Panc1 (cell line): ENCODE data around the gene VN1R5. TPM values are rescaled to one million over a fixed set of nuclear protein-coding genes. Genes with fewer than 3 reads are reported as not detected.

ENCODE experiments used
- ATAC-seq: fragments of 200-7000 bp; cut with Tn5 transposase; 2 replicates; pipeline ENCODE4 v1.9.1; 2020; ENCODE audit warnings: mild to moderate bottlenecking, moderate library complexity
- BruUV-seq: library from RNA; stranded (reverse); fragments of 400-500 nt; replicated peaks from 2 replicates; lab custom pipeline; 2021; lab: Mats Ljungman, UMichigan
- CTCF ChIA-PET: fragments of 300-600 bp; sonication (Branson Sonifier 250); formaldehyde crosslinking; loops from one replicate; lab custom pipeline; 2022; ENCODE audit warnings: antibody characterized with exemption; lab: Charles Lee
- POLR2A ChIA-PET: fragments of 300-600 bp; sonication (Branson Sonifier 250); formaldehyde crosslinking; loops from one replicate; lab custom pipeline; 2022; ENCODE audit warnings: antibody characterized with exemption; lab: Charles Lee
- DNase-seq: peaks from one replicate; pipeline ENCODE4 v3.0.0-alpha.2; 2010; ENCODE audit warnings: low read depth, low spot score
- H3K27ac ChIP-seq: 2 replicates; pipeline ENCODE4 v1.5.1; 2011; ENCODE audit warnings: mild to moderate bottlenecking, low read length, inconsistent platforms
- H3K27me3 ChIP-seq: fragments of 200-500 bp; sonication (Bioruptor generic); 2 replicates; pipeline ENCODE4 v1.6.0; 2014; ENCODE audit warnings: low read length, inconsistent platforms; ENCODE audit not compliant: control insufficient read depth, insufficient read depth
- H3K36me3 ChIP-seq: fragments of 200-500 bp; sonication (Bioruptor generic); 2 replicates; pipeline ENCODE4 v1.5.1; 2014; ENCODE audit warnings: inconsistent platforms, mild to moderate bottlenecking, low read length, moderate library complexity; ENCODE audit not compliant: control insufficient read depth, insufficient read depth
- H3K4me1 ChIP-seq: 2 replicates; pipeline ENCODE4 v1.5.1; 2011; ENCODE audit warnings: inconsistent platforms, mild to moderate bottlenecking, low read length, moderate library complexity; ENCODE audit not compliant: control insufficient read depth, insufficient read depth
- H3K4me3 ChIP-seq, 2 experiments: 2 replicates each; pipeline ENCODE4 v1.5.1; 2011 to 2012; ENCODE audit warnings: low read depth in 2 of 2, low read length in 2 of 2, mild to moderate bottlenecking in 2 of 2, inconsistent platforms in 1 of 2, moderate library complexity in 1 of 2
- H3K9me3 ChIP-seq: fragments of 200-500 bp; sonication (Bioruptor generic); 2 replicates; pipeline ENCODE4 v1.5.1; 2014; ENCODE audit warnings: low read depth, mild to moderate bottlenecking, inconsistent platforms, low read length, moderate library complexity; ENCODE audit not compliant: control insufficient read depth, insufficient read depth
- CTCF ChIP-seq: fragments of 450-650 bp; IDR thresholded peaks from 2 replicates; pipeline ENCODE4 v1.5.1; 2017; ENCODE audit warnings: mild to moderate bottlenecking
- POLR2AphosphoS5 ChIP-seq: IDR thresholded peaks from 2 replicates; pipeline ENCODE4 v1.6.1; 2012; ENCODE audit warnings: mild to moderate bottlenecking, low read depth, low read length, moderate library complexity
- REST ChIP-seq, 2 experiments: IDR thresholded peaks; 2 replicates each; pipeline ENCODE4 v1.6.1; 2011 to 2012; ENCODE audit warnings: low read depth in 2 of 2, control low read depth in 1 of 2, low read length in 1 of 2, mild to moderate bottlenecking in 1 of 2, moderate library complexity in 1 of 2; ENCODE audit not compliant: insufficient read depth in 1 of 2
- SIN3A ChIP-seq: IDR thresholded peaks from 2 replicates; pipeline ENCODE4 v1.6.1; 2012; ENCODE audit warnings: low read depth, mild to moderate bottlenecking, low read length, moderate library complexity, borderline replicate concordance; ENCODE audit not compliant: insufficient read depth
- TCF7L2 ChIP-seq: IDR thresholded peaks from 2 replicates; pipeline ENCODE4 v1.6.1; 2011; ENCODE audit warnings: mild to moderate bottlenecking, low read depth, low read length, inconsistent platforms
- in situ Hi-C: cut with HindIII; loops from 2 replicates; pipeline ENCODE4 v1.10.0; 2016; ENCODE audit warnings: low sequenced_read_pairs, low pct_unique_long_range_greater_than_20kb
- intact Hi-C: fragments of 100-400 bp; cut with micrococcal nuclease; formaldehyde crosslinking; loops from one replicate; pipeline ENCODE4 v1.10.0; 2022; ENCODE audit not compliant: unreplicated experiment
- total RNA-seq: library from RNA; stranded (reverse); gene quantifications from one replicate; pipeline ENCODE4 v1.2.1, GENCODE V29; 2021; ENCODE audit not compliant: unreplicated experiment

The VN1R5 gene
- total RNA-seq, 1 experiment from 2014 or later, result not detected

GRCh38 chr1:247303216-247303615 is 47.3 kb downstream of the VN1R5 start:
- Histone ChIP-seq H3K4me1 (no peaks in the 10 kb centered on the region), H3K36me3 (no peaks in the 10 kb centered on the region), H3K9me3 (no peaks in the 10 kb centered on the region), H3K4me3 (no peak overlapping the region), H3K27me3 (no peaks in the 10 kb centered on the region), H3K27ac (no peak overlapping the region)
- in situ Hi-C loops (no loop called here), intact Hi-C loops (no loop called here)
- BruUV-seq, result no TSS peak
- DNase-seq (no peak), ATAC-seq (no peak)
- ChIA-PET POLR2A (no interaction called here), CTCF (no interaction called here)
- TF ChIP-seq REST (IDR thresholded peaks at IDR 0.05; ENCODE audit: insufficient read depth in 1 of 2, low read depth in 2 of 2, low read length in 1 of 2) (no peak), TCF7L2 (no peak), CTCF (no peak), SIN3A (no peak), POLR2AphosphoS5 (no peak)

GRCh38 chr1:247304031-247304430 is 48.2 kb downstream of the VN1R5 start:
- no peak for DNase-seq
- no peaks in the 10 kb centered on the region for H3K27me3 ChIP-seq
- no peak overlapping the region for H3K4me3 ChIP-seq
- in situ Hi-C loops, result no loop called here
- no peaks in the 10 kb centered on the region for H3K36me3 ChIP-seq
- no peaks in the 10 kb centered on the region for H3K9me3 ChIP-seq
- ChIA-PET POLR2A (no interaction called here), CTCF (no interaction called here)
- H3K27ac ChIP-seq, result no peak overlapping the region
- ATAC-seq, result no peak
- no TSS peak for BruUV-seq
- intact Hi-C loops, result no loop called here
- TF ChIP-seq TCF7L2 (no peak), CTCF (no peak), POLR2AphosphoS5 (no peak), SIN3A (no peak), REST (IDR thresholded peaks at IDR 0.05; ENCODE audit: insufficient read depth in 1 of 2, low read depth in 2 of 2, low read length in 1 of 2) (no peak)
- H3K4me1 ChIP-seq, result no peaks in the 10 kb centered on the region

Other genes with a start within 250 kb of the VN1R5 start
- gene ZNF695, start 248.0 kb upstream of the VN1R5 start, total RNA-seq, result 14.7 TPM
- gene ZNF670, start 177.3 kb upstream of the VN1R5 start, total RNA-seq, result 6.4 TPM
- gene ZNF669, start 151.7 kb upstream of the VN1R5 start, total RNA-seq, result 13.9 TPM
- gene ZNF124, start 84.1 kb upstream of the VN1R5 start, total RNA-seq, result 18.6 TPM
- gene ZNF496, start 75.8 kb downstream of the VN1R5 start, total RNA-seq, result 21.4 TPM
- gene NLRP3, start 160.1 kb downstream of the VN1R5 start, total RNA-seq, result 0.33 TPM
- not detected for gene OR2B11, start 202.0 kb downstream of the VN1R5 start, total RNA-seq